Muscle of leg (tissue), 11 donors: ENCODE data around the gene CCDC47. TPM values are rescaled to one million over a fixed set of nuclear protein-coding genes. Genes with fewer than 3 reads are reported as not detected.

Source experiments
- DNase-seq: peaks from one replicate; pipeline ENCODE4 v3.0.0; 2013
- H3K27ac ChIP-seq: one replicate; pipeline ENCODE4 v1.5.1; 2013; ENCODE audit warnings: mild to moderate bottlenecking, low read length, control low read depth
- H3K27me3 ChIP-seq: one replicate; pipeline ENCODE4 v1.6.1; 2013; ENCODE audit warnings: low read length; ENCODE audit not compliant: control insufficient read depth, insufficient read depth
- H3K36me3 ChIP-seq: one replicate; pipeline ENCODE4 v1.6.1; 2013; ENCODE audit warnings: low read length; ENCODE audit not compliant: control insufficient read depth, insufficient read depth
- H3K4me1 ChIP-seq: one replicate; pipeline ENCODE4 v1.6.1; 2013; ENCODE audit warnings: low read length; ENCODE audit not compliant: control insufficient read depth, insufficient read depth
- H3K4me3 ChIP-seq: one replicate; pipeline ENCODE4 v1.5.1; 2013; ENCODE audit warnings: low read length, control low read depth
- H3K9me3 ChIP-seq: replicated peaks from 2 replicates; pipeline ENCODE4 v1.6.1; 2013; ENCODE audit warnings: low read depth, low read length; ENCODE audit not compliant: control insufficient read depth
- WGBS: methylation state at CpG from one replicate; pipeline ENCODE4 v1.1.5; 2013; ENCODE audit warnings: missing lambda C conversion rate; ENCODE audit not compliant: insufficient coverage; 5-methylcytosine and 5-hydroxymethylcytosine counted together
- polyA plus RNA-seq, 8 donors: library from polyadenylated mRNA; unstranded; fragments of 120-200 nt; gene quantifications; one replicate each; pipeline versions ENCODE4 v1.2.1 to v1.2.3, GENCODE V29; 2013; ENCODE audit warnings: inconsistent platforms in 1 of 8, low replicate concordance in 1 of 8; ENCODE audit not compliant: insufficient read length in 8 of 8, insufficient read depth in 1 of 8
- total RNA-seq: library from RNA; stranded (reverse); fragments of 120-200 nt; gene quantifications from one replicate; pipeline ENCODE4 v1.2.4, GENCODE V29; 2013

The CCDC47 gene
- total and polyA plus RNA-seq, 9 donors, result 39.1 to 65.9 (median 52.5) TPM

GRCh38 chr17:63766754-63767153 is 6.6 kb downstream of the CCDC47 start:
- H3K27ac ChIP-seq, result no peak overlapping the region
- H3K36me3 ChIP-seq, result peaks cover 23% of the 10 kb centered on the region
- H3K4me1 ChIP-seq, result peaks cover 2% of the 10 kb centered on the region
- no peak for DNase-seq
- no peak overlapping the region for H3K4me3 ChIP-seq
- no peaks in the 10 kb centered on the region for H3K9me3 ChIP-seq
- H3K27me3 ChIP-seq, result no peaks in the 10 kb centered on the region

DNA sequence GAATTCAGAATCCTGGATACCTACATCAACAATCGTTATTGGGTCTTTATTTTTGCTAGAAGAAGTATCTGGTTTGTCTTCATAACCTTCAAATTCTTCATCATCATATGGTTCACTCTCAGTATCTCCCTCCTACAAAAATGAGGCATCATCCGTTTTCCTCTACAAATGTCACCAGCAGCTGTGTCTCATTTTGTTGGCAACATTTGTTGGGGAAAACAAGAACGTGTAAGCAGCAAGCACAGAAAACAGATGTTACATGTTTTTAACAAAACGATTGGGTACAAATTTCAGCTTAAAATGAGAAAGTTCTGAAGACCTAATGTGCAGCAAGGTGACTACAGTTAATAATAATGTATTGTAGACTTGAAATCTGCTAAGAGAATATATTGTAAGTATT is 8.7 kb downstream of the CCDC47 start:
- no peak for DNase-seq
- H3K27me3 ChIP-seq, result no peaks in the 10 kb centered on the region
- peaks cover 28% of the 10 kb centered on the region for H3K36me3 ChIP-seq
- no peak overlapping the region for H3K27ac ChIP-seq
- H3K4me3 ChIP-seq, result no peak overlapping the region
- H3K4me1 ChIP-seq, result no peaks in the 10 kb centered on the region
- no peaks in the 10 kb centered on the region for H3K9me3 ChIP-seq
- no CpG with 5 or more reads among the region's 4 CpGs for WGBS

- no CpG with 5 or more reads among the region's 5 CpGs for WGBS
- Histone ChIP-seq H3K27ac (no peak overlapping the region), H3K4me3 (no peak overlapping the region), H3K36me3 (peaks cover 34% of the 10 kb centered on the region), H3K4me1 (no peaks in the 10 kb centered on the region), H3K9me3 (no peaks in the 10 kb centered on the region), H3K27me3 (no peaks in the 10 kb centered on the region)
- no peak for DNase-seq
Measured at GRCh38 chr17:63762161-63763078, 11.0 kb downstream of the CCDC47 start.

GRCh38 chr17:63760771-63761539 is 12.4 kb downstream of the CCDC47 start:
- H3K27ac ChIP-seq, result no peak overlapping the region
- no peak for DNase-seq
- peaks cover 48% of the 10 kb centered on the region for H3K36me3 ChIP-seq
- no peaks in the 10 kb centered on the region for H3K27me3 ChIP-seq
- no peaks in the 10 kb centered on the region for H3K9me3 ChIP-seq
- no peaks in the 10 kb centered on the region for H3K4me1 ChIP-seq
- WGBS, result no CpG with 5 or more reads among the region's 10 CpGs
- no peak overlapping the region for H3K4me3 ChIP-seq

GRCh38 chr17:63758428-63758827 is 15.0 kb downstream of the CCDC47 start:
- H3K27me3 ChIP-seq, result no peaks in the 10 kb centered on the region
- H3K4me1 ChIP-seq, result no peaks in the 10 kb centered on the region
- no peak overlapping the region for H3K27ac ChIP-seq
- no peak overlapping the region for H3K4me3 ChIP-seq
- H3K36me3 ChIP-seq, result peaks cover 57% of the 10 kb centered on the region
- no CpG with 5 or more reads among the region's 2 CpGs for WGBS
- no peak for DNase-seq
- H3K9me3 ChIP-seq, result no peaks in the 10 kb centered on the region

DNA sequence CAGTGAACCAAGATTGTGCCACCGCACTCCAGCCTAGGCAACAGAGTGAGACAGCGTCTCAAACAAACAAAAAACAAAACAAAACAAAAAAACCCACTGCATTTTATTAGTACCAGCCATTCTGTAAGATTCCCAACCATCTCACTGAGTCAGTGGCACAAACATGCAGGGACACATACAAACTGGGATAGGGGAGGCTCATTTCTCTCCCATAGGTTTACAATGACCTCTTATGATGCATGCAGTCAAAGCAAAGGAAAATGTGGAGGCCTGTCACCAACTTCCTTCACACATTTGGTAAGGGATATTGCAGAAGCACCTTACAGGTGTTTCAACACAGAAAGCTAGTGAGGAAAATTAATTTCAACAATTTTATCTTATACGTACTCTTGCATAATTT is 19.4 kb downstream of the CCDC47 start:
- H3K36me3 ChIP-seq, result peaks cover 61% of the 10 kb centered on the region
- H3K9me3 ChIP-seq, result no peaks in the 10 kb centered on the region
- no peaks in the 10 kb centered on the region for H3K27me3 ChIP-seq
- no peaks in the 10 kb centered on the region for H3K4me1 ChIP-seq
- WGBS, result no CpG with 5 or more reads among the region's 3 CpGs
- no peak overlapping the region for H3K27ac ChIP-seq
- no peak for DNase-seq
- no peak overlapping the region for H3K4me3 ChIP-seq

- no peak overlapping the region for H3K4me3 ChIP-seq
- no peaks in the 10 kb centered on the region for H3K4me1 ChIP-seq
- DNase-seq, result no peak
- H3K27ac ChIP-seq, result no peak overlapping the region
- H3K36me3 ChIP-seq, result peaks cover 65% of the 10 kb centered on the region
- no peaks in the 10 kb centered on the region for H3K9me3 ChIP-seq
- WGBS, result no CpG with 5 or more reads among the region's 1 CpG
- H3K27me3 ChIP-seq, result no peaks in the 10 kb centered on the region
Measured at GRCh38 chr17:63753215-63753614, 20.2 kb downstream of the CCDC47 start.

- peaks cover 65% of the 10 kb centered on the region for H3K36me3 ChIP-seq
- no peak overlapping the region for H3K27ac ChIP-seq
- H3K4me1 ChIP-seq, result no peaks in the 10 kb centered on the region
- H3K9me3 ChIP-seq, result no peaks in the 10 kb centered on the region
- no CpG with 5 or more reads among the region's 1 CpG for WGBS
- no peak for DNase-seq
- no peaks in the 10 kb centered on the region for H3K27me3 ChIP-seq
- no peak overlapping the region for H3K4me3 ChIP-seq
Measured at GRCh38 chr17:63752707-63753106, 20.7 kb downstream of the CCDC47 start.

- Histone ChIP-seq H3K9me3 (no peaks in the 10 kb centered on the region), H3K27ac (no peak overlapping the region), H3K36me3 (peaks cover 59% of the 10 kb centered on the region), H3K4me3 (no peak overlapping the region), H3K4me1 (no peaks in the 10 kb centered on the region), H3K27me3 (no peaks in the 10 kb centered on the region)
- WGBS, result 86% methylated on average over 7 of the region's 8 CpGs
- peak; percentile 38 for DNase-seq
Measured at GRCh38 chr17:63751806-63752205, 21.6 kb downstream of the CCDC47 start.

DNA sequence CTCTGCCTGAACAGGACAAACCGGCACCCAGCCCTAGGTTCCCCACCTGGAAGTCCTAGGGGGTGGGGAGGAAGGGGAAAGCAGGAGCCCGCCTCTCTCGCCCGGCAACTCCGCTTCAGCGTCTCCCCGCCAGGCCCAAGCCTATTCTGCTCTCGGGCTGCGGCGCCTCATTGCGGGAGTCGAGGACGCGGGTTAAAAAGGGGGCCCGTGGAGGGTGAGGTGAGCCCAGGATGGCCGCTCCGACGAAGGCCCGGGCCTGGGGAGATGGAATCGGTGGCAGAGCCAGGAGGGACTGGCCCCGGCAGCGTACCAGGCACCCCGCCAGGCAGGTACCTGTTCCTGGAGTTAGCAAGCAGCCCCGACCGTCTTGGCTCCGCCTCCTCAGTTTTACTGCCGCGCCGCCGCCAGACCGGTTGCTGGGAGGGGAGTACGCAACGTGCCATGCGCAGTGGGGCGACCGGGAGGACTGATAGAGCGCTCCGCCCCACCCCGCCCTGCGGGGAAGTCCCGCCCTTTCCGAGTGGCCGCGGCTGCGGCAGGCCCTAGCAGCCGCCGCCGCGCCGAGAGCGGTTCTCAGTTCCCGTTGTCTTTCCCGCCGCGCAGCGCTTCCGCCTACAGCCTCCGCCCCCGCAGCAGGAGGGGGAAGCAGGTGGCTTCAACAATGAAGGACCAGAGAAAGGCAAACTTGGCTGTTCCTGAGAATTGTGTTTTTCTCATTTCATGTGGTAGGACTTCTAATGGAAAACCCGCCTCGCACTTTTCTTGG is 31.8 kb downstream of the CCDC47 start, which contains the start of gene STRADA:
Gene STRADA, minus strand, starts transcription at position 392 of the 766 bp plus-strand sequence. CDS start 13,430 bp downstream, outside the sequence.
- H3K4me1 ChIP-seq, result peaks cover 12% of the 10 kb centered on the region
- H3K9me3 ChIP-seq, result no peaks in the 10 kb centered on the region
- H3K36me3 ChIP-seq, result peaks cover under 1% of the 10 kb centered on the region
- WGBS, result under 1% methylated on average over 59 of the region's 61 CpGs
- H3K4me3 ChIP-seq, result peak within 1 kb of the TSS; percentile 85
- peak; percentile 99 for DNase-seq
- no peaks in the 10 kb centered on the region for H3K27me3 ChIP-seq
- H3K27ac ChIP-seq, result peak within 1 kb of the TSS; percentile 98
